NCI-H128 (cell line): ENCODE results near the gene CISD3.
"Not testable (repeated sequence)": the region's sequence is repeated elsewhere in the genome, so short reads cannot be mapped to it uniquely, and the experiment has no call there.

Source experiments
- DNase-seq: peaks from one replicate; lab custom pipeline; 2025; ENCODE audit not compliant: unreplicated experiment; lab: John Stamatoyannopoulos, UW

The CISD3 gene

GRCh38 chr17:38707678-38708351, 22.3 kb upstream of the CISD3 start:
- DNase-seq = no peak

- no peak for DNase-seq
These were observed 20.9 kb upstream of the CISD3 start for GRCh38 chr17:38709104-38709820.

- DNase-seq = no peak
These were observed 20.1 kb upstream of the CISD3 start for GRCh38 chr17:38709864-38710603.

GRCh38 chr17:38710604-38710962, 19.6 kb upstream of the CISD3 start:
- DNase-seq = no peak

GRCh38 chr17:38710985-38711384, 19.2 kb upstream of the CISD3 start:
- DNase-seq = no peak

GRCh38 chr17:38711792-38712571, 18.2 kb upstream of the CISD3 start:
- no peak for DNase-seq

GRCh38 chr17:38712593-38712992, 17.5 kb upstream of the CISD3 start:
- DNase-seq = no peak

- no peak for DNase-seq
These were observed 16.6 kb upstream of the CISD3 start for GRCh38 chr17:38713456-38714075.

- DNase-seq = no peak
These were observed 14.8 kb upstream of the CISD3 start for GRCh38 chr17:38715216-38715943.

GRCh38 chr17:38716368-38717005, 13.7 kb upstream of the CISD3 start:
- no peak for DNase-seq

- no peak for DNase-seq
These were observed 12.9 kb upstream of the CISD3 start for GRCh38 chr17:38717139-38717745.

GRCh38 chr17:38719289-38719942, 10.7 kb upstream of the CISD3 start:
- no peak for DNase-seq

- no peak for DNase-seq
These were observed 10.0 kb upstream of the CISD3 start for GRCh38 chr17:38719943-38720641.

GRCh38 chr17:38720941-38721340, 9.2 kb upstream of the CISD3 start:
- no peak for DNase-seq

GRCh38 chr17:38721802-38722201, 8.3 kb upstream of the CISD3 start:
- no peak for DNase-seq

- DNase-seq = no peak
These were observed 5.7 kb upstream of the CISD3 start for GRCh38 chr17:38724337-38724988.

- DNase-seq = no peak
These were observed 5.1 kb upstream of the CISD3 start for GRCh38 chr17:38725066-38725465.

- not testable (repeated sequence) for DNase-seq
These were observed 4.0 kb upstream of the CISD3 start for GRCh38 chr17:38726145-38726544.
